H1 (cell line): ENCODE results near the gene DNMT1. TPM values are rescaled to one million over a fixed set of nuclear protein-coding genes. Genes with fewer than 3 reads are reported as not detected.

ENCODE experiments used
- EGR1 ChIP-seq: IDR thresholded peaks from 2 replicates; pipeline ENCODE4 v1.6.1; 2011; ENCODE audit warnings: low read depth, low read length, borderline replicate concordance
- polyA plus RNA-seq, 7 experiments: library from polyadenylated mRNA; depleted of rRNA in 3 of 7; stranded (reverse) in 5 of 7; unstranded in 2 of 7; fragments of >200 nt in 5 of 7; fragments of 200-250 nt in 2 of 7; gene quantifications; 1 replicate in 5 of 7; 2 replicates in 1 of 7; 4 replicates in 1 of 7; pipeline versions ENCODE4 v1.2.1 to v1.2.3, GENCODE V29; 2011 to 2013; ENCODE audit warnings: missing spikeins in 2 of 7, mixed read lengths in 2 of 7
- total RNA-seq: library from RNA; stranded (reverse); fragmentation: NEBNext Ultra II Directional; extraction: Animal tissue kit (Norgen Biotek cat#: 25700); gene quantifications from 2 replicates; pipeline ENCODE4 v1.2.1, GENCODE V29; 2021

Gene DNMT1
- total and polyA plus RNA-seq, 2 of the 8 experiments (the other 6 are each of a cell fraction or from before 2014, with no cell fraction given) = 101 to 210 TPM

DNA sequence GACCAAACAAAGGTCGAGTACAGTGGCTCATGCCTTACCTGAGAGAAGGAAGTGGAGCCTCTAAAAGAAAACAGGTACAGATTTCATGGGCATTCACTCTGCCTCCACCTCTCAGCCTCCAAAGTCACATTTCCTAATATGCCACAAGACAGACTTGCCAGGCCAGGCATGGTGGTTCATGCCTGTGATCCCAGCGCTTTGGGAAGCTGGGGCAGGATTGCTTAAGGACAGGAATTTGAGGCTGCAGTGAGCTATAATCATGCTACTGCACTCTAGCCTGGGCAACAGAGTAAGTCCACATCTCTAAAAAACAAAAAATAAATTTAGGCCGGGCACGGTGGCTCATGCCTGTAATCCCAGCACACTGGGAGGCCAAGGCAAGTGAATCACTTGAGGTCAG is 10.9 kb upstream of the DNMT1 start (continued):
- TF ChIP-seq EGR1 = no peak
- TF ChIP-seq, all 59 proteins: peak for 0
